ENCODE measurements around the gene HSF2.
A peak's percentile ranks its signal among the peaks of the same experiment; 100 is the strongest.

The HSF2 gene, protein sequence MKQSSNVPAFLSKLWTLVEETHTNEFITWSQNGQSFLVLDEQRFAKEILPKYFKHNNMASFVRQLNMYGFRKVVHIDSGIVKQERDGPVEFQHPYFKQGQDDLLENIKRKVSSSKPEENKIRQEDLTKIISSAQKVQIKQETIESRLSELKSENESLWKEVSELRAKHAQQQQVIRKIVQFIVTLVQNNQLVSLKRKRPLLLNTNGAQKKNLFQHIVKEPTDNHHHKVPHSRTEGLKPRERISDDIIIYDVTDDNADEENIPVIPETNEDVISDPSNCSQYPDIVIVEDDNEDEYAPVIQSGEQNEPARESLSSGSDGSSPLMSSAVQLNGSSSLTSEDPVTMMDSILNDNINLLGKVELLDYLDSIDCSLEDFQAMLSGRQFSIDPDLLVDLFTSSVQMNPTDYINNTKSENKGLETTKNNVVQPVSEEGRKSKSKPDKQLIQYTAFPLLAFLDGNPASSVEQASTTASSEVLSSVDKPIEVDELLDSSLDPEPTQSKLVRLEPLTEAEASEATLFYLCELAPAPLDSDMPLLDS

DNA sequence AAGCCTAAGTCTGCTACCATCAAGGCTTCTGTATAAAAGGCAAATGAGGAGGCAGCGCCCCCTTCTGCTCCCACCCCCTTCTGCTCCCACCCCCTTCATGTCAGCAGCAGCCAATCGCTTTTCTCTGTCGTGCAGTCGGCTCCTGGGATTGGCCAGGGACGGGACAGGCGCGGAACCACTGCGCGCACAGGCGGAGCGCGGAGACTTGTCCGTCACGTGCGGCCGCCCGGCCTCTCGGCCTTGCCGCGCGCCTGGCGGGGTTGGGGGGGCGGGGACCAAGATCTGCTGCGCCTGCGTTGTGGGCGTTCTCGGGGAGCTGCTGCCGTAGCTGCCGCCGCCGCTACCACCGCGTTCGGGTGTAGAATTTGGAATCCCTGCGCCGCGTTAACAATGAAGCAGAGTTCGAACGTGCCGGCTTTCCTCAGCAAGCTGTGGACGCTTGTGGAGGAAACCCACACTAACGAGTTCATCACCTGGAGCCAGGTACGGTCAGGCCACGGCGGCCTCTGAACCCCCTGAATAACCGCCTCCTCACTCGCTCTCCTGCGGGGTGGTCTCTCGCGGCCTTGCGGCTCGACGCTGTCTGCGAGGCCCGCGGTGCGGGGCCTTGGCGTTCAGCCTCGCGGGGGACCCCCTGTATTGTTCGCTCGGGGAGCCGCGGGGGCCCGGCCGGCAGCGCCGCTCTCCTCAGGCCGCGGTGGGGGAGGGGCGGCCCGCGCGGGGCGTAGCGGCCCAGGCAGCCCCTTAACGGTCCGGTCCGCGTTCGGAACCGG is at the start of gene HSF2:
TSS of gene HSF2 (plus strand) at position 305 of the 773 bp plus-strand sequence. CDS start at position 391, 86 bp downstream.
- peak; percentile 94 for DNase-seq

DNA sequence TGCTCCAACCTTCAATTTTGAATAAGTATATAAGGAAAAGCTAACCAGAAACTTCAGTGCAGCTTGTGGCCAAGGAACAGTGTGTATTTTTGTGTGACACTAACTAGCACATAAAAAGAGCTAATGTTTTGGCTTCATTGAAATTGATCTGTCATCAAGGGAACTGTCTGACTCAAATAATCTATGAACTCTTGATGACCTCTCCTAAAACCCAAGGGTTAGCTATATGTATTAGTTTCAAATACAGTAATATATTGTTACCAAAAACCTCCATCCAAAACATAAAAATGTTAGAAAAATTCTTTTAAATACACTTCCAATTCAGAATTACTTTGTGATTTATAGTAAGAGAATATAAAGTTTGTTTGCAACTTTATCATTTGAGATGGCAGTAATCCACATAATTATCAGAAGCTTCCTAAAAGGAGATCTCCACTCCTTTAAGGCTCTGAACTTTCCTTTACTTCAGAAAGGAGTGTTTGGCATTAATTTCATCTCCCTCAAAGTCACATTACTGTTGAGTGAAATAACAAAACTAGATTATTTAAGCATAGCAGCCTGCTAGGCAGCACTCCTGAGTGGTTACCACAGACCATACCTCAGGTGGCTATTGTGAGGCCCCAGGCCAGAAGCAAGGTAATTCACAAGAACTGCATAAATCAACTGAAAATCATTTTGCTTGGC is 46.3 kb upstream of the HSF2 start:
- no peak for DNase-seq

DNA sequence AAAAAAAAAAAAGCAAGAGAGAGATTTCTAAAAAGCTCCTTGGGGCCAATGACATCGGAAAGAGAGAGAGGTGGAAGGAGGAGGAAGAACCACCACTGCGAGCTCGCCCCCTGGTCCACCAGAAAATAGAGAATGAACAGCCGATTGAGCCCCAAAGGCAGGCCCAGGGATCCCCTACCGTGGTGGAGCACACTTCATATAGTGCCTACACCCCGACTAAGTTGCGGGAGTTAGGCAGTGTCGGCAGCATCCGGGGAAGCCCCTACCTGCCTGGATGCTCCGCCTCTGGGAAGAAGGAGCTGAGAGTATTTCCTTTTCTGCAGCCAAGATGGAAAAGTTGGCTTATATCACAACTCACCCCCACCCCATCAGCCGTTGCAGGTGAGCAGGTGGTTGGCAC is 38.6 kb upstream of the HSF2 start:
- no peak for DNase-seq

DNA sequence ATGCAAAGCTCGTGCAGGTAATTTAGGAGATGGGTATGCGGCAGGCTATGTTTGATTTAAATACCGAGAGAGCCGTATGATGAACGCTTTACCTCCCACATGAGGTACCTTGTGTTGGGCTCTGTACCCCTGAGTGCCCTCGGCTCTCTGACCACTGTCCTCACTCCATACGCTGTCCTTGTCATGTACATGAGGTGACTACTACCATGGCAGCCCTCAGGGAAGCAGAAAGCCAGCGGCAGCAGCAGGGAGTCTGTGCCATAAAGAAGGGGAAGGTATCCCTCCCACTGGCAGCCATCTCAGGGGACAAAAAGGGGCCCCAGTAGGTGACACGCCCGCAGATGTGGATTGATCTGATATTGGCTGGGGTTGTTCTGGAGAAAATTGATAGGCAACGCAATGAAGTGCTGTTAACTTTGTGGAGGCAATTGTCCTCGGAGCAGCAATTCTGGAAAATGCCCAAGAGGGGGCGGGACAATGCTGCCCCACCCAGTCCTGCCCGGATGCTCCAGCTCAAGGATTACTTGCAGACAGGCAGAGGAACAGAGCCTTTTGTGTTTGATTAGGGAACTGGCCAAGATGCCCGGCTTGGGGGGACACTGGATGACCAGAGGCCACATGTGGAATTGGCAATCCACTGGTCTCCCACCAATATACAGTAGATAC is 38.0 kb upstream of the HSF2 start:
- DNase-seq = no peak

DNA sequence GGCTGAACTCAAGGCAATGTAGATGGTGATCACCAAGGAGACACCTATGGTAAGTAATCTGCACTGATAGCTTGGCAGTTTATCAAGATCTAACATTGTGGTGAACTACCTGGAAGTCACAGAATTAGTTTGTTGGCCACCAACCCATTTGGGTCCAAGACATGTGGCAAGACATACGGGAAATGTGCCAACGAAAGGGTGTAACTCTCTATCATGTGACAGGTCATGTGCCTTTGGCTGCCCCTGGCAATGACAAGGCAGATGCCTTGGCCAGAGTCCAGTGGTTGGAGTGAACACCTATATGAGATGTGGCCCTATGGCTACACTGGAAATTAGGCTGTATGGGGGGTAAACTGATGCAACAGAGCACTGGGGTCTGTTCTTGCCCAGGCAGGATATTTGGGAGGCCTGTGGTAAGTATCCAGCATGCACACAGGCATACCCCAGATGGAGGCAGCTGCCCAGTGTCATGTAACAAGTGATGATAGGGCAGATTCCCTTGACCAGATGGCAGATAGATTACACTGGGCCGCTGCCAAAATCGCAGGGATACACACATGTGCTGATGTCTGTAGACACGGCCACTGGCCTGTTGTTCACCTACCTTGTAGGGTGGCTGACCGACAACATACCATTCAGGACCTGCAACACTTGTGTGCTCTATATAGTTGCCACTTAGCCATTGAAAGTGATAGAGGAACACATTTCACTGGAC is 35.5 kb upstream of the HSF2 start:
- DNase-seq = no peak

DNA sequence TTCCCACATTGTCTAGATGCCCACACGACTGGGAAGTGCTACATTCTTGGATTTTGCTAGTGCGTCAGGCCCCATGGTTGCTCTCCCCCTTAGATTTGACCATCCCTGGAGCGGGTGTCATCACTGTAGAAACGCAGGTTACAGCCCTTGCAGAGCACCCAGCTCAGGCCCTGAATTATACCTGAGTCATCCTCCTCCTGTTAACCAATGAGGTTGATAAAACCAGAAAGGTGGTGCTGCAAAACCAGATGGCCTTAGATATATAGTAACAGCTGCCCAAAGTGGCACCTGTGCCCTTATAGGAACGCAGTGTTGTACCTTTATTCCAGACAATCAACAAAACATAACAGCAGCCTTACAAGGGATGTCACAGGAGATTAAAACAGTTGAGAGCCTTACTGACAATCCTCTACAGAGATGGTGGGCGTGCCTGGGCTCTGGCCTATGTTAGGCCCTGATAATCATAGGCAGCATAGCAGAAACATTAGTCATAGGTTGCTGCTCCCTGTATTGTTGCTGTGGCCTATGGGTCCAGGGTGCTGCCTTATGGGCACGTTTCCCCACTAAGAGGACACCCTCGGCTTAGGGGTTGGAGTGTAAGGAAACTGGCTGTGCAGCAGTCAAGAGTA is 33.6 kb upstream of the HSF2 start:
- no peak for DNase-seq

DNA sequence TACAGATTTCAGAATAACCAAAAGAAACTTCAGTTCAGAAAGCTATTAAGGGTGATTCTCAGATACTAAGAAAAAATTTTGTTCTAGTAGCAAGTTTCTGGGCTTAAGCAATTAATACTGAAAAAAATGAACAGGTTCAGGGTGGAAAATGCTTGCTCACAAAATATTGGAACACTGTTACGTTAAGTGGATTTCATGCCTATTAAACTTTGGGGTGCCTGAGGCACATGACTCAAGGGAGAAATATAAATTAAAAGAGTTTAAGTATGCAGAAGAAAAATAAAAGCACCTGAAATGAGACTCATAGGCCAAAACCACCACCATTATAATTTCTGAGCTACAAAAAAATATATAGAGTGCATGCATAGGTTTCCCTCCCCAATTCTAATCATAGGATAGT is 32.3 kb upstream of the HSF2 start:
- no peak for DNase-seq

DNA sequence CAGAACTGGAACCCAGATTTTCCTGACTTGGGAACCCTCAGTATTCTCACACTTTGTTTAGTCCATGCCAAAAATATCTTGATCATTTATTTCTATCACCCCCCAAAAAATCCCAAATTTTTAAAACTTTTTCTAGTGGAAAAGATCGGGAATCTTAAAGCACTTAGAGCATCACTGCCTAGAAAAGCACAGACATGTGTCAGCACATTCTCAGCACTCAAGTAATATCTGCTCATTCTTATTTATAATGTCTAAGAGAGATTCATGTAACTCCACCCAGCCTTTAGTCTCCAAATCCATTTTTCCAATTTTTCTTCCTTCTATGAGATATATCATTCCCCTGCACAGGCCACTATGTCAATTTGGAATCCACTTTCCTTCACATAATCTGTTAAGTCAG is 29.9 kb upstream of the HSF2 start:
- no peak for DNase-seq

DNA sequence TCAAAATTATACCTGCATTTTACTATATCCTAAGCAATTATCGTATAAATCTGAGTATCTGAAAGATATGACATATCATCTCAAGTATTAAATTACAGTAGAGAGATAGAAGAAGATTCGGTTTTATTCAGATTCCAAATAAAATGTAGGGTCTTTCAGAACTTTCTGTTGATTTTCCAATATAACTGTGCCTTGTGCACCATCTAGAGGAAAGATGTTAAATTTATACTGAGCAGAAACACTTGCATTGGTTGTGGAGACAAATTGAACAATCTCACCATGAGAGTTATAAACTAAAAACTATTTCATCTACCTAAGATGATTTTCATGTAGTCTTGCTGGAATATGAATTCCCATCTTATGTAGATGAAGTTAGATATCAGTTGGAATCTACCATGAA is 26.8 kb upstream of the HSF2 start:
- DNase-seq = no peak

DNA sequence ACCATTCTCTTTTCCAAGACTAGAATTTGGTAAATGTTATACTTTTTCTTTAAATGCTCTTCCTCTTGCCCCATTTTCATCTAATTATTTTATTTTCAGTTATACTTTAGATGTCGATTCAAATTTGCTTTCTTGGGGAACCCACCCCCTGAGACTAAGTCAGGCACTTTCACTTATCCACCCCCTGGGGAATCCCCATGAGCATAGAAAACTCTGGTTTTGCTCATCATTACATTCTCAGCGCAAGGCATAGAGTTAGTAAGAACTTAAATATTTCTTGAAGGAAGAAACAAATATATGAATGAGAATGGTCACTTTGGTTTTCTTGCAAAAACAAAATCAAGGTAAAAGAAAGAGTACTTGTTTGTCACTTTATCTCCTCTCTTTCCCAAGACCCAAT is 25.1 kb upstream of the HSF2 start:
- DNase-seq = no peak

DNA sequence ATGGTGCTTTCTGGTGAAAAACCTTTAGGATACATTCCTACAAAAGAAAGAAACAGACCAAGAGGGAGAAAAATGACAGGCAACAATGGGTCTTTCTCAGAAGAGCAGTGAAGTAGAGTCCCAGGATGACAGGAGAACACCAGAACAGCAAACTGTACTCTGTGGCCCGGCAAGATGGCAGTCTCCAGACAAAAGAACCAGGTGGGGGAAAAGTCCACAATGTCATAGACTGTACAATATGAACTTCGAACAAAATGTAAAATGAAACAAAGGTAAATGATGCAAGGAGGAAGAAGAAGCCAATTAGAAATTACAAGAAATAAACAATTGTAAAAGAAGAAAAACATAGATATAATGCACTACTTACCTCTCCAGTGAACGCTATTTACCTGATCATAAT is 23.2 kb upstream of the HSF2 start:
- DNase-seq = no peak

DNA sequence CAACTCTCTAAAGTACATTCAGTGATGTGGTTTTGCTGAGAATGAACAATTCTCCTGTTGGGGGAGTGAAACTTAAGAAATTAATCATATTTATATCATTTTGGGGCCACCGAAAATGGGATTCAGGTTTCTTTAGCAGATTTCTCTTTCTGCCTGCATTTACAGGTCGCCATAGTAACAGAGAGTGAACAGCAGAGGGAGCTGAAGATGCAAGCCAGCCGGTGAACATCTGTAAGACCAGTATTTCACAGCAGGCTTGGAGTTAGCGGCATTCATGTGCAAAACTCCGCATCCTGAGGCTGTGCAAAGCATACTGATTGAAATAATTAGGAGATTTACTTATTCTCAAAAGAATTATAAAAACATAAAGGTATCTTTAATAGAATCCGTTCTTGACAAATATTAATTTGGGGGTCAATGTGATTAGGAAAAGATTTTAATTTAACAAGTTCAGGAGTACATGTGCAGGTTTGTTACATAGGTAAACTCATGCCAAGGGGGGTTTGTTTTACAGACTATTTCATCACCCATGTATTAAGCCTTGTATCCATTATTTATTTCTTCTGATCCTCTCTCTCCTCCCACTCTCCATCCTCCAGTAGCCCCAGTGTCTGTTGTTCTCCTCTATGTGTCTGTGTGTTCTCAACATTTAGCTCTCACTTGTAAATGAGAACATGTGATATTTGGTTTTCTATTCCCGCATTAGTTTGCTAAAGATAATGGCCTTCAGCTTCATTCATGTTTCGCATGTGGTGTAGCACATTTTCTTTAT is 17.8 kb upstream of the HSF2 start:
- peak; percentile 54 for DNase-seq

DNA sequence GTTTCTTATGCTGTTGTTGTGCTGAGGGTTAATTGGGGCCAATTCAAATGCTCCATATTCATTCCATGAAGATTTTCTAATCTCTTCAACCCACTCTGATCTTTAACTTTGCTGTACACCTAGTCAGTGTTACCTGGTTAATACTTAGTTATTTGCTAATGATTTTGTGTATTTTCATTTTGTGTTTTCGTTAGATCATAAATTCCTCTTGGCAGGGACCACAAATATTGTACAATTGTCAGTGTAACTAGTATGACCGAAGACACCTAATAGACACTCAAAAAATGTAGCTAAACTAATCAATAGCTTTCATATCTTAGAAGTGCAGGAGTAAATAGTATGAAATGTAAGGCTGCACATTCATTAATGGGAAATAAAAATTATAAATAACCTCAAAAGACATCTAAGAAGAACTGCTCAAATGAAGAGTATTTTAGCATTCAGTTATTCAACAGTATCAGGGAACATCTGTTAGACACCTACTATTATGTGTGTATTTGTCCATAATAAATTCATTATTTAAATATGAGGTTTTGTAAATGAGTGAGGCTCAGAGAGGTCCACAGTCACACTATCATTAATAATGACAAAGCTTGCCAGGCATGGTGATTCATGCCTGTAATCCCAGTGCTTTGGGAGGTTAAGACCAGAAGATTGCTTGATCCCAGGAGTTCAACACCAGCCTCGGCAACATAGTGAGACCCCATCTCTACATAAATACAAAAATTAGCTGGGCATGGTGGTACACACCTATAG is 13.4 kb upstream of the HSF2 start:
- DNase-seq = no peak

DNA sequence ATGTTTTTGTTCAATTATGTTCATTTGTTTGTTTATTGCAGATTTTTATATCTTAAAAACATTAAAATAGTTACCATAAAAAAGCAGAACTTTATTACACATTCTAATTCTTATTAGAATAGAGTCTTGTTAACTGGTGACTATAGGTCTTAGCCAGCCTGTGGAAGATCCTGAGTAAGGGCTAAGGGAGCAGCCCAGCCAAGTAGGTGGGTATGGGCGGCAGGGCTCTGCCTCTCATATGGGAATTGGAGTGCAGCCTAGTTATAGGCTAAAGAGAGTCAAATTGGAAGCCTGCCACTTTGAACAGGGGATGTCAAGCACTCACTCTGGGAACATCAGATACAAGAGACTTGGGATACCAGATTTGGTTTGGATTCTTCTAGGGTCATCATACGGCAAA is 10.5 kb upstream of the HSF2 start:
- no peak for DNase-seq

DNA sequence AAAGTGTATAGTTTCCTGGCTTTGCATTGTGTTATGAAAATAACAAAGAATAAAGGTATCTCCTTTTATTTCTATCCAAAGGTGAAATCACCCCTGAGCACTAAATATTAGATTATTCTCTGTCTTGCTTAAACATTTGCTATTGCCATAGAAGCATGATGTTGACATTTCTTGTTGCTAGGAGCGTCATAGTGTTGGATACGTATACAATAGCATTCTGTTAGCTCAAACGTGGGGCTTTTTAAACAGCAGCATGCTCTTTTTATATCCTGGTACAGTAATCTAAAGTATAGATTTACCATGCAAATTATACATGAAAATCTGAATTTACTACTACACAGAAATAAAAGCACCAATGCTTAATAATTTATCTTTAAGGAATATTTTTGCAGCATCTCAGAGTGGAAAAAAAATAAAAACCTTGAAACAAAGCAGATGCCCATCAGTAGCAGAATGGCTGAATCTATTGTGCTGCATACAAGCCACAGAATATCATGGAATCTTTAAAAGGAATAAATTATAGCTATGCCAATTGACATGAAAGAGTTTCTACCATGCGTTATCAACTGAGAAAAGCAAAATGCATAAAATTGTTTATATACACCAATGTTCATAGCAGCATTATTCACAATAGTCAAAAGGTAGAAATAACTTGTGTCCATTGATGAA is 9.6 kb upstream of the HSF2 start:
- DNase-seq = no peak

DNA sequence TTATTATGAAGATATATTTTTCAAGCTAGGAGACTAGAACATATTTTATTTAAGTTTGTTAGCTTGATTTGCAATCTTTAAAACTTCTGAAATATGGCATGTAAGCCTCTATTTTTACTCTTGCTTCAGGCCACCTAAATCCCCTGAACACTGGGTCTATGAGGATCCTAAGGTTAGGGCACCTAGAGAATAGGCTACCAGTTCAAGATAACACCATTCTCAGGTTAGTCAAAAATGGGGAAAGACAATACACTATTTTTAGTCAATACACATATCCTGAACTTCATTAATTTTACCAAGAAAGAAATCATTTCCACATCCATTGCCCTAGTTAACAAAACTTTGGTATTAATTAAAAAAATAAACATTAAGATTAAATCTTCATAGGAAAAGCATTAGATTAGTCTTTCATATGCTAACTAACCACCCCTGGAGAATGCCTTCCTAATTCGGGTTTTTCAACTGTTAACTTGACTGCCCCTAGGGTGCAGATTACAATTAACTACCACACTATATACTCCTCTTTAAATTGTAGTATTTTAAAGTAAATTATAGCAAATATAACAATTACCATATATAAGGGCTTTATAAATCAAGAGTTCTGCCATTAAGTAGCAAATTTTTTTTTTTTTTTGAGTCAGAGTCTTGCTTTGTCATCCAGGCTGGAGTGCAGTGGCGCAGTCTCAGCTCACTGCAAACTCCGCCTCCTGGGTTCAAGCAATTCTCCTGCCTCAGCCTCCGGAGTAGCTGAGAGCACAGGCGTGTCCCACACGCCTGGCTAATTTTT is 6.7 kb upstream of the HSF2 start:
- no peak for DNase-seq

DNA sequence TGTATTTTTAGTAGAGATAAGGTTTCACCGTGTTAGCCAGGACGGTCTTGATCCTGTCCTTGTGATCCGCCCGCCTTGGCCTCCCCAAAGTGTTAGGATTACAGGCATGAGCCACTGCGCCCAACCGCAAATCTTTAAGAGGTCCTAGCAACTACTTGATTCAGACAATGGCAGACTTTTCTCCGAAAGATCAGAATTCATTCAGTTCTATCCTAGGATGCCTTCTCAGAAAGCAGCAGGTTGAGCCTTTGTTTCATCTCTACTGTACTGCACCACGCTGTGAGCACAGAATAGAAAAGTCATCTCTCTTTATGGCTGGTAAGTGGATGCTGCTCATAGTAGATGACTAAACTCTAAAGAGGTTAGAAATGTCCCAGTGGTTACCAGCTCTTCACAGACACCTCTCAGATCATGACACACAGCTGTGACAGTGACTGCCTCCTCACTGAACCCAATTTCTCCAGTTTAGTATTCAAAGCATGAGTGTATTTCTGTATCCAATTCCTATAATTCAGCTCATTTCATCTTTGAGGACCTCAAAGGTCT is 6.0 kb upstream of the HSF2 start:
- DNase-seq = no peak

DNA sequence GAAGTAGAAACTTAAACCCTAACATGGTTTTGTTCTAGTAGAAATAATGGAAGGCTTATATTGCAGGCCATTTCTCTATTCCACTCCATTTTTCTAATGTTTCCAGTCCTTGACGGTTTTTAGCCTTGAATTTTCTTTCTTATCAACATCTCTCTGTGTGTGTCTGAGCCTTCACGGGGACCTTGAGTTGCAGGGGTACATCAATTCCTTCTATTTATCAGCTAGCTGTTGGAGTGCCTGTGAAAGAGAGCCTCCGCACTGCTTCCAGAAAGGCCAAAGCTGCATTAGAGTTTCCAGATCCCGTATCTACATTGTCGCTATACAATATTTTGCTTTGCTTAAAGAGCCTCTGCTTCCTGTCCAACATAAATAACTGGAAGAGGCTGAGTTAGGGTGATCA is 5.4 kb upstream of the HSF2 start:
- DNase-seq = no peak

DNA sequence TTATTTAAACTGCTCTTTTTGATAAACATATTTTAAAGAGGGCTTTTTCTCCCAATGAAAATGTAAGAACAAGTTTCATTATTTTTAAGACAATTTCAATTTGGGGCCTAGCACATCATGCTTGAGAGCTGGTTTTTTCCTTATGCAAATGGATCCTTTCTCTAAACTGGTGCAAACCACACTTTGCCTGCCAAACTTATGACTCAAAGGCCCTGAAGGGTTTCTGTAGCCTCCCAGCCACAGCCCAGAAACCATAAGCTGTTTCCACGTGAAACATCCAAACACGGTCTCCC is 451 bp upstream of the HSF2 start:
- no peak for DNase-seq
